GM19463 (cell line): ENCODE data around the gene ARL3.
"Not testable (repeated sequence)": the region's sequence is repeated elsewhere in the genome, so short reads cannot be mapped to it uniquely, and the experiment has no call there.

Source experiments
- ATAC-seq: cut with Tn5 transposase; IDR thresholded peaks from one replicate; pipeline ENCODE4 v1.9.1; 2021; ENCODE audit warnings: mild to moderate bottlenecking, moderate library complexity; ENCODE audit not compliant: unreplicated experiment

ARL3 gene

DNA sequence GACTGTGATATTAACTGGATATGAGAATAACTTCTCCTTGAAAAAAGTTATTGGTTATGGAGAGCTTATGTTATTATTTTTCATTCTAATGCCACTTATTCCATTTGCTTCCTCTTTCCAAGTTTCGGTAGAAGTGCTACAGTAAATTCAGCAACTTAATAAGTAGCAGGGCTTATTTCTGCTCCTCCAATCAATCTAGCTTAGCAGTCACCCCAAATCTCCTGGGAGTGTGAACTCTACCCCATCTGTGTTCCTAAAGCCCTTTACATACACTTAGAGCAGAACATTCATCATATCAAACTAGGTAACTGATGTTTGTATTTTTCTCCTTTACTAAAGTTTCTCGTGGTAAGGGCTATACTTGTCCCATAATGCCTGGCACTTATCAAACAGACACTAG, 8.7 kb downstream of the ARL3 start:
- ATAC-seq = no peak

DNA sequence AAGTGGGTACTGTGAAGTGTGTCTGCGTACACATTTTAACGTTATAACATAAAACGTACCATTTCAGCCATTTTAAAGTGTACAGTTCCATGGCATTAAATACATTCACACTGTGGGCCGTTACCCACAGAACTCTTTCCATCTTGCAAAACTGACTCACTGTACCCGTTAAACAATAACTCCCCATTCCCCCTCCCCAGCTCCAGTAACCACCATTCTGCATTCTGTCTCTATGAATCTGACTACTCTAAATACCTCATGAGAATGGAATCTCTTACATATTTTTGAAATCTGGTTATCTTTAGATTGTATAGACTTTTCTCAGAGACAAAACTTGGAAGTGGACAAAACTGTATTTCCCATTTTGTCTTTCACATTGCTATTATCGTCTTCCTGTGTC, 9.3 kb downstream of the ARL3 start:
- no peak for ATAC-seq

DNA sequence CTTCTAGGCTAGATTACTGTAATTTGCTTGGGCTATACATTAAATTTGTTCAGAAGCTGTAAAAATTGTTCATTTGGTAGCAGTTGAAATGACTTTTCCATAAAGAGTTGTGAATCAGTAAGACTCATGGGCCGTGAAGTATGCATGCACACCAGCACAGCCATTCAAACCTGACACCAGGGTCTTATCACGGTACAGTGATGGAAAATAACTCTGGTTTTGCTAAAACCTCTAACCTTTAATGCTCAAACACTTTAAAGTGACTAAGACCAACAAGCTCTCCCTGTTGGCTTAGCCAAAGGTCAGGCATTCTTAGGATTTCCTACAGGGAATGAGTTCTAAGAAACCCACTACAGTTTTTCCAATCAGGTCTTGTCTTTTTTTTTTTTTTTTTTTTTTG, 11.5 kb downstream of the ARL3 start:
- ATAC-seq = no peak

DNA sequence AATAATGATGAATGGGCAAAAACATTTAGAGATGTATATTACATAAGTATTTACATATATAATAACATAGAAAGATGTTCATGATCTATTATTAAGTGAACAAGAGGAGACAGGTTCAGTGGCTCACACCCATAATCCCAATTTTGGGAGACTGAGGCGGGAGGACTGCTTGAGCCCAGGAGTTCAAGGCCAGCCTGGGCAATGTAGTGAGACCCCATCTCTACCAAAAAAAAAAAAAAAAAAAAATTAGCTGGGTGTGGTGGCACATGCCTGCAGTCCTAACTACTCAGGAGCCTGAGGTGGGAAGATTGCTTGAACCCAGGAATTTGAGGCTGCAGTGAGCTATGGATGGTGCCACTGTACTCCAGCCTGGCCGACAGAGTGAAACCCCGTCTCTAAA, 12.4 kb downstream of the ARL3 start:
- no peak for ATAC-seq

DNA sequence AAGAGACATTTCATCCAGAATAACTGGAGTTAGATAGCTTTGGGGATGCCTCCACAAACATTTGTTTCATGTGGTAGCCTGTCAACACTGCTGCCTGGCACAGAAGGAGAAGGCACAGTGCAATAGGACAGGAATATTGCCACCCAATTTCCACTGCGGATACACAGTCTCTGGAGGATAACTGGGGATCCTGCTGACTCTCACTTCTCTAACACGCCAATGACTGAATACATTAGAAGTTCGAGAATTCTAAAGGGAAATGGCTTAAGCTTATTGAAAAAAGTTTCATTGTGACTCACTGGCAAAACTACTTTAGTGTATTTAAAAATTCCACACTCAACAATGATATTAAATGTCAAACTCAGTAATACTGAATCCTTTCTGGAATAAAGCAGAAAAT, 12.9 kb downstream of the ARL3 start:
- ATAC-seq = no peak

DNA sequence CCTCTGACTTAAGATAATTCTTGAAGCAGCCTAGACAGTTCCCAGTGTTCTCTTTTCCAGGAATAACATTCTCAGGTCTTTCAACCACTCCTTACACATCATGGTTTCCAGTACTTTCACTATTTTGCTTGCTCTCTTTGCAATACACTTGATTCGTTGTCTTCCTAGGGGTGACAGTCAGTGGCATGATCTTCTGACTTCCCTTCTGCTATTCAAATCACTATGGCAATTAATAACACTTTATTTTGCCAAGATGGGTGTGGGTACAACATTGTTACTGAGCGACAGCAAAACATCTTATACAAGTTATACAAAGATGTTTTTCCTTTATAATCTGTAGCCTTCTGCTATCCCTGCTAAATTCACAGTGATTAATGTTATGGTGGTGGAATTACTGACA, 15.3 kb downstream of the ARL3 start:
- no peak for ATAC-seq

DNA sequence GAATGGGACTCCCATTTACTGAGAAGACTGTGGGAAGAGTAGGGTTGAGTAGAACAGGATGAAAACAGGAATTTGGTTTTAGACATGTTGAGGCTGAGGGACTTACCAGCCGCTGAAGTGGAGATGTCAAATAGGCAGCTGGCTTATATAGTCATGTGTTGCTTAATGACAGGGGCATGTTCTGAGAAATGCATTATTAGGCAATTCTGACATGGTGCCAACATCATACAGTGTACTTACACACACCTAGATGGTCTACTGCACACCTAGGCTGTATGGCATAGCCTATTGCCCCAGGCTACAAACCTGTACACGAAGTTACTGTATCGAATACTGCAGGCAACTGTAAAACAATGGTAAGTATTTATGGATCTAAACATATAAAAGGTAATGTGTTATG, 17.5 kb downstream of the ARL3 start:
- ATAC-seq = no peak

DNA sequence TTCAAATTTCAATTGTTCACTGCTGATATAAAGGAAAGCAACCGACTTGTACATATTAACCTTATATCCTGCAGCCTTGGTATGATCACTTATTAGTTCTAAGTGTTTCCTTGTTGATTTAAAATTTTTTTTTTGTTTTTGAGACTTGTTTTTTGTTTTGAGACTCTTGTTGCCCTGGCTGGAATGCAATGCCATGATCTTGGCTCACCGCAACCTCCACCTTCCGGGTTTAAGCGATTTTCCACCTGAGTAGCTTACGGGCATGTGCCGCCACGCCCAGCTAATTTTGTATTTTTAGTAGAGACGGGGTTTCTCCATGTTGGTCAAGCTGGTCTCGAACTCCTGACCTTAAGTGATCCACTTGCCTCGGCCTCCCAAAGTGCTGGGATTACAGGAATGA, 18.8 kb downstream of the ARL3 start:
- ATAC-seq = not testable (repeated sequence)

DNA sequence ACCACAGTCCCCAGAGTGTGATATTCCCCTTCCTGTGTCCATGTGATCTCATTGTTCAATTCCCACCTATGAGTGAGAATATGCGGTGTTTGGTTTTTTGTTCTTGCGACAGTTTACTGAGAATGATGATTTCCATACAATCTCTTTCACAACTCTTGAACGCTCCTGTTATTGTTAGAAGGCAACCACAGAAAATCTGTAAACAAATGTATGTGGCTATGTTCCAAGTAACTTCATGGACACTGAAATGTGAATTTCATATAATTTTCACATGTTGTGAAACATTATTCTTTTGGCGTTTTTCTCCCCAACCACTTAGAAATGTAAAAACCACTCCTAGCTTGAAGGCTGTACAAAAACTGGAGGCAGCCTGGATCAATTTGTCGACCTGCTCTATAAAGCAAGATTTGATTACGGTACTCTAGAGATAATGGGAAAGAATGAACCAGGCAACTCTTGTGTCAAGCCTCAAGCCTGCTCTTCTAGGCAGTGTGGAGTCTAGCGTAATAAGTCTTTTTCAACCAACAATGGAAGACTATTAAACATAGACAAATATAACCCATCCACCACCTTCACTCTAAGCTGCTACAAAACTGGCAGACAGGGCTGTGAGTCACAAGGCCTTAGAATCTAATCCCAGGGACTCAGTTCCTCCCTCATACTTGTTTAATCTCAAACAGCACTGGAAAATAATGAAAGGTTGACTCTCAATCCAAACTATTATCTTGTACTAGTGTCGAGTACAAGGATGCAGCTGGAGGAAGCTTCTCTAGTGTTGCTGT, 22.7 kb downstream of the ARL3 start:
- ATAC-seq = no peak

DNA sequence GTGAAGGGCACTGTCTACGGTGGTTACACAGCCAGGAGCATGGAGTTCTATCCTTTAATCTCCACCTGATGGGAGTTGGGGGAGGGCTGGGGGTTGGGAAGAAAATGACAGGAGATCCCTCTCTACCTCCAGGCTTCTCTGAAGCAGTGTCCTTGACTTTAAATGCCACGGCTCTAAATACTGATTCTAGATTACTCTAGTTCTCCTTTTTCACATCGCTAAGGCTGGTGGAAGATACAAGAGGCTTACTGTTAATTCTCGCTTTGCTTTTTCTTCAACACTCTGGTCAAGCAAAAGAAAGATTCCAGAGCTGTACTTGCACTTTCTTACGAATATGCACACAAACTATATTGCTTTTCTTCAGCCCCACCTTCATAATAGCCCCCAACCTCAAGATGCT, 30.5 kb downstream of the ARL3 start:
- no peak for ATAC-seq

DNA sequence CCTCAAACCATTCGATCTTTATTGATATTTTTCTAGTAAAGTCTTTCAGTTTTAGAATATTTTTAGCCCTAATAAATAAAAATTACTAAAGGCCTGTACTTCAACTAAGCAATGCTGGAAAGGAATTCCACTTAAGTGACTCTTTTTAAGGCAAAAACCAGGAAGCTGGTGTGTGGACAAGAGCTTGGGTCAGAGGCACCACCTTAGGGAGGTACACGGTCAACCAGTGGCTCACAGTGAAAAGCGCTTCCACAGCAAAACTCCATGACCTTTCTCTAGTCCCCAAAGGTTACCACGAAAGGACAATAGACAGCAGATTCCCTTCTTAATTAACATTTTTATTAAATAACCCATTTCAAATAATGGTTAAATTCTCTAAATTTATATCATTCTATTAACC, 31.2 kb downstream of the ARL3 start:
- ATAC-seq = no peak

DNA sequence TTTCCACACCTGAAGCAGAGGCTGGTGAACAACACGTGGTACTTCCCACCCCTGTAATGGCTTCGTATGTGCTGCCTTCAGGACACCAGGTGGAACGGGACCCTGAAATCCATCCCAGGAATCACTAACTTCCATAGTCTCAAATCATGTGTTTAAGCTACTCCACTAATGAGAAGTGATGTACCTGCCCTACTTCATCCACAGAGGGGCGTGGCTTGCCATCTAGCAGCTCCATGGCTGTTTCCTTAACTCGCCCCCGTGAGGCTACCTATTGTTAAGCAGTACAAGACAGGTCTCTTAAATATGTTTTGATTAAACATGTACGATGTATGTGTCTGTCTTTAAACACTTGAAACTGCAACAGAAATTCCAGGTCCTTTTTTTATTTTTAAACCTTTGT, 31.8 kb downstream of the ARL3 start:
- no peak for ATAC-seq

DNA sequence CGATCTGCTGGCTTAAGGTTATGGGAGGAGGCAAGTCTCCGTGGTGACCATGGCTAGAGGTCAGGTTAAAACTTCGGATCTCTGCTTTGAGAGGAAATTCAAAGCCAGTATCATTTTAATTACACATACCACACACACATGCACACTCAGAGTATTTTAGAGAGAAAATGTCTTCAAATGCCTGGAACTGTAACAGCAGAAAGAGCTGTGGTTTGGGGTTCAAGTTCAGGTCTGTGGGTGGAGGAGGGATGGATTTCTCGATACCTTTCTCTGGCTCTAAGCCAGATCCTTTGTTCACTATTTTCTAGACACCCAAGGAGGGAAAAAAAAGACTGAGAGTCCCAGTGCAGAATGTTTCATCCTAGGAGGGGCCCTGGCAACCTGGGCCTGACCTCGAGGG, 32.5 kb downstream of the ARL3 start:
- no peak for ATAC-seq

DNA sequence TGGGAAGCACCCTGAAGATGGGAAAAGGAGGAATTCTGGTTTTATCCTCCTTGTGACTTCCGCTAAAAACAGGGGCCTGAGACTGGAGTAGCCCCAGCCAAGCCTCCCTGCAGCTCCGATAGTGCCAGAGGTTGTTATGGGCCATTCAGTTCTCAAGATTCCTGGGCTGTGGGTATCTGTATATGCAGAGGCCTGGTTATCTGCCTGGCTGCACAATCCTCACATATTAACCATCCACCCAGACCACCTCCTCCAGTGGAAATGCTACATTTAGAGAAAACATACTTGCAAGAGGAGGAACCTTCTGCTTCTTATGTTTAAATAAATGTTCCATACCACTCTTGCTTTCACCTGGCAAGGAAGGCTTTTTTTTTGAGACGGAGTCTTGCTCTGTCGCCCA, 34.6 kb downstream of the ARL3 start:
- no peak for ATAC-seq

DNA sequence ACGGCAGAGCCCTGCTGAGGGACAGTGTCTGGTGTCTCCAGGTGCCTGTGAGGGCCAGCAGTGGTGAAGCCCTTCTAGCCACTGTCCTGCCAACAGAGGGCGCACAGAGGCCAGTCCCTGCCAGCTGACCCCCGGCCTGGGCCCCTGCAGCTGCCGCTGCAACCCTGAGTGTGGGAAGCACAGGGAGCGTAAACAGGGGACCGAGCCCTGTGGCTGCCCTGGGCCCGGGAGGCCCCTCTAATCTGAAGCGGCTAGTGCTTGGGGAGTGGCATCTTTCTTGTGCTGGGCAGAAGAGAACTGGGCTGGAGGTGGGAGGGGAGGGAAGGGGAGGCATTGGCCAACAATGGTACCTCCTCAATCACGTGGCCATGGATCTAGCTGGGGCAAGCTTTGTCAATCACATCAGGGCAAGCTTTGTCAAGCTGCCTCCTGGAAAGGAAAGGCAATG, 35.3 kb downstream of the ARL3 start:
- no peak for ATAC-seq

DNA sequence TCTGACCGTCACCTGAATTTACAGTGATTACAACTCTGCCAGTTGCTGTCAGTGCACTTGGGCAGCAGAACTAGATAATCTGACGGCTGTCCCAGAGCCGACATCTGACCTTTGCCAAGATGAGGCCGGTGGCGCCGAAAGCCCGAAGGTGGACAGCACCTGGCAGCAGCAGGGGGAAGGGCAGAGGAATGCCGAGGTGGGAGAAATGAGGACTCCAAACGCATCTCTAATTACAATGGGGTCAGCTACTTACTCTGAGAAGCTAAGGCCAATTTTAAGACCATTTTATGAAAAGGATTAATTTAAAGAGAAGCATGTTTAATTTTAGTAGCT, 36.2 kb downstream of the ARL3 start:
- no peak for ATAC-seq

DNA sequence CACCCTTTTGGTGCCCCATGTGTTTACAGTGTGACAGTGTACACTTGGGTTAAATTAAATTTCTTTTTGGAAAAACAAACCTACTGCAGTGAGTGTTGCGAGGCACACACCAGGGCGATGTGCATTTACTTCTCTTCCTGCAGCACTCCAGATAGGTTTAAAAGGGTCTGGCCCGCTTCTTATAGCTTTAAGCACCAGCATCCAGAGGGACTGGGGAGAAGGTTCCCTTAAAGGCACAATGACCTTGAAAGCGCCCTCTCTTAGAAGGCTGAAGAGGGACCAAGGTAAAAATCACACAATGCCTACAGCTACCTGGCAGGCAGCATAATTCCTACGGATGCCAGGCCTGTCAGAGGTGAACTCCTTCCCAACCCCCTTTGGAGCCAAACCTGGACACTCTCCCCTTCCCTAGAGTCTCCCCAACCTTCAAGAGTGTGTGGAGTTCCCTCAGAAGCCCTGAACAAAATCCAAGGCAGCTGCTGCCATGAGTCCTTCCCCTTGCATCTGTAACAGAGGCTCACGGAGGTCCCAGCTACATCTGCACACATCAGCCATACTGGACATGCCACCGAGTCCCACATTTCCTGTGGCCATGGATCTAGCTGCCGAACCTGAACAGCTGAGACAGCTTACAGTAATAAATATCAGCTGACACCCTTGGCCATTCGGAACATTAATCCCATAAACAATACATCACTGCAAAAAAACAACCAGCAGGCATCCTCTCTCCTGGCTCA, 36.7 kb downstream of the ARL3 start:
- no peak for ATAC-seq

DNA sequence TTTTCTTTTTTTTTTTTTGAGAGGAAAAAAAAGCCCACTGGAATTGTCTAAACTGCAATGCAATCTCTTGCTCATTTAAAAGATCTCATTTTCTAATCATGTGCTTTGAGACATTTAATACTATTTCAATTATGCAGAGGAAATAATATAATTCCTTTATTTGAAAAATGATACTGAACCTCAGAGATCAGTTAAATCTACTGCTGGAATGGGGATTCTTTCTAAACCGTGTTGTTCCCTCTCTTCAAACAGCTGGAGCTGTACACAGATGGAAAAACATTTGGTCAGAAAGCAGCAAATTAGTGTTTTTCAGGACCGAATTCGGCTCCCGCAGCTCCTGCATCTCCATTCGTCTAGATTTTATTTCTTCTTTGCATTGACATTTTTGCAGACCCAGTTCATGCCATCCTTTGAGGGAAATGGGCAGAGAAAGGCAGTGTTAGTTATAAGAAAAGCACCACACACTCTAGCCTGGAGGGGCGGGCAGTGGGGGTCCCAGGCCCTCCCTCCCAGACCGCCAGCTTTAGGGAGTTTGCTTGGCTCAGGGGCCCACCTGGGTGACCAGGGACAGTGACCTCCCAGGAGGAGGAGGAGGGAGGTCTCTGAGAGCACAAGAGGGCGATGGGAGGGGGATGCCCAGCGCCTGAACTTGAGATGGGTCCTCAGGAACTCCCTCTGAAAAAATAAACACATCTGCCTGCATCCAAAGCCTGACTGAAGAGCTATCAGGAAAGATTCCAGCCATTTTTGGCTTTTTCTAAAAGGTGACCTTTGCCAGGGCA, 37.5 kb downstream of the ARL3 start:
- ATAC-seq = no peak

DNA sequence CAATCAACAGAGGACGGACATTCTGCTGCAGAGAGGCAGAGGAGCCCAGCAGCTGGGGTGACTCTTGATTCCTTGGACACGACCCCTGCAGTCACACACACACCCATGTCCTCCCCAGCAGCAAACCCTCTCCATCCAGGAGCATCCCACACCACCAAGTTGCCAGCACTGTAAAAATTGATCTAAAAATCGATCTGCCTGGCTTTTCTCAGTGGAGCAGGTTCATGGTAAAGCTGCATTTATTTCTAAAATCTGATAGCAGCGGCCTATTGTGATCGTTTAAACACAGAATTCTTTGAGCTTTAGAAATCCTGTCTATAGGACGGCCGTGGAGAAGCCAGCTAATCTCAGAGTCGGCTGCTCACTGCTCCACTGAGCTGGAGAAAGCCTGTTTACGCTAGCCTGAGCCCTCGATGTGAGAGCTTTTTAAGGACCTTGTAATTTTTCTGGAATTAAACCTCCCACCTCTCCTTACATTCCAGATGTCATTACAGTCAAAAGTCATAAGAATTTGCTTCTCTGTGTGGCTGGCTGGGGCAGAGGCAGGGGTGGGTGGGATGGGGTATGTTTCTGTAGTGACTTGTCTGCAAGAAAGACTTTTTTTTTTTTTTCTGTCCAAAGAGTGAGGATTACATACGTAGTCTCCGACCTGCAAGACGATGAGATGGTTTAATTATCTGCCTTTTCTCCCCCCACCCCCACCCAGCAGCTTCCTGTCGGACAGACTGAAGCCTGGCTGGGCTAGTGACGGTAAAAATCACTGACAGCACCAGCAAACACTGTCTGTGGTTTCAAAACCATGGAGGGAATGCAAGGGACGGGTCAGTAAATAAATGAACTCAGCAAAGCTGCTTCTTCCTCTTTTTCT, 38.3 kb downstream of the ARL3 start:
- no peak for ATAC-seq

DNA sequence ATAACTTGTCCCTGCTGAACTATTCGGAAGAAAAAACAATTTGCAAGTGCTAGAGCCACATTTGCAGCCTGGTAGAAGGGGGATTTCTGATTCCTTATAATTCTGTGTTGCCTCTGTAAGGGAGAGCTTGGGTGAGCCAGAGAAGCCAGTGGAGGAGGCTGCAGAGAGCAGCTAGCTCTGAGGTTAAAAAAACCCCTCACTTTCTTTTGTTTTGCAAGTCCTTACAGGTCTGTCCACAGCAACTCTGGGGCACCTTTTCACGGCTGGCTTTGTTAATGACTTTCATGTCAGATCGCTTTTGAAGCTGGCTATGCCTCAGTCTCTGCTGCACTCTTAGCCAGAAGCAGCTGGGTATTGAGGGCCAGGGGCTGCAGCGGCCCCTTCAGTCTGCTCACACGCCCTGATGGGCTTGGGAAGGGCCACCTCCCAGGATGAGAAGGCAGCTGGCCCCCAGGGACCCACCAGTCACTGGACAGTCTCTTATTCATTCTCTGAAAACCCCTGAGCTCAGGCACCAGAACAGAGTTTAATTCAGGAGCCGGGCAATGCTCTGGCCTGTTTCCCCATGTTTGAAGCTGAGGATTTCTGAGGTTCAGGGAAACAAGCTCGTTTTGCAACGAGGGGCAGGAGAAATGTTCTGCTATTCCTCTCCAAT, 39.1 kb downstream of the ARL3 start:
- ATAC-seq = no peak
